ENCODE data around the gene PFN1.

DNA sequence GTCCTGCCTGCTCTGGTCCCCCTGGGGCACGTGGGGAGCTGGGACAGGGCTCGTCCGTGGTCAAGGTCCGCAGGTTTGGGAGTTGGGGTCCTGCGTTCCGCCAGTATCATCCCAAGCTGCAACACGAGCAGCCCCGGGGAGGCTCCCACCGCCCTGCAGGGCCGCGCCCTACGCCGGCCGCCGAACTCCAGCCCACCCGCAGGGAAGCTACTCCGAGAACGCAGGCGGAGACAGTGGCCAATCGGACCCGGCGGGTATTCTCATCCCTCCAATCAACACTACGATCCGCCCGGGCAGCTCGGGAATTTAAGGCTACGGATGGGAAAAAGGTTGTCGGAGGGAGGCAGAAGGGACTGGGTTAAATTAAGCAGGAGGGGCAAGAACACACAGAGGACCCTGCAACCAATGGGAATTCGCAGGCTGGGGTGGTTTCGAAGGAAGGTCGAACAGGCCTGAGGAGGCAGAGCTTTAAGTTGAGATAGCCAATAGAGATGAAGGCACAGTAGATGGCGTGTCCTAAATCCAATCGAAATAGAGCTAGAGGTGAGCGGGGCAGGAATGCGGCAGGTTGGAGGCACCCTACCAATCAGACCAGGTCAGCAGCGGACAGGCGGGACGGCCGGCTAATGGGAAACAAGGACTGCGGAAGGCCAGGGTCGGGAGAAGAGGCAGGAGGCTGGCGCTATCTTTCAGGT lies 18.7 kb upstream of the PFN1 start:
- no peak for TF ChIP-seq POLR2A (IDR thresholded peaks at IDR 0.05)
- no peak for TF ChIP-seq EP300 (IDR thresholded peaks at IDR 0.05)

All from ovary (tissue), 1 donor.